ENCODE measurements around the gene HSPA2.

DNA sequence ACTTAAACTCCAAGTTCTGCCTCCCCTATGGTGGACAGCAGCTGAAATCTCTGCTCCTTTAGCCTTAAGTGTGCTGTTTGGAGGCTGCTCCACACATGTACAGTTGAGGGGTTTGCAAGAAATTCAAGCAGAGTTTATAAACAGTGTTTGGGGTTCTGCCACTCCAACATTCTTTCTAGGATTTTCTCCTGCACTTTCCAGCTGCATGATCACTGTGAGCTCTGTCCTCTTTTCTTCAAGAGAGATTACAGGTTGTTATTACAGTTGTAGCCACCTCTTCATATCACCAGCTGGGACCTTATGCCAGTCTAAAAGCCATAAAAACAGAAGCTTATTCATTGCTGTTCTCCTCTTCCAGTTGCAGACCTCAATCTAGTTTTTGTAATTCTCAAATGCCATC, 45.3 kb upstream of the HSPA2 start:
- TF ChIP-seq, protein P1, sequence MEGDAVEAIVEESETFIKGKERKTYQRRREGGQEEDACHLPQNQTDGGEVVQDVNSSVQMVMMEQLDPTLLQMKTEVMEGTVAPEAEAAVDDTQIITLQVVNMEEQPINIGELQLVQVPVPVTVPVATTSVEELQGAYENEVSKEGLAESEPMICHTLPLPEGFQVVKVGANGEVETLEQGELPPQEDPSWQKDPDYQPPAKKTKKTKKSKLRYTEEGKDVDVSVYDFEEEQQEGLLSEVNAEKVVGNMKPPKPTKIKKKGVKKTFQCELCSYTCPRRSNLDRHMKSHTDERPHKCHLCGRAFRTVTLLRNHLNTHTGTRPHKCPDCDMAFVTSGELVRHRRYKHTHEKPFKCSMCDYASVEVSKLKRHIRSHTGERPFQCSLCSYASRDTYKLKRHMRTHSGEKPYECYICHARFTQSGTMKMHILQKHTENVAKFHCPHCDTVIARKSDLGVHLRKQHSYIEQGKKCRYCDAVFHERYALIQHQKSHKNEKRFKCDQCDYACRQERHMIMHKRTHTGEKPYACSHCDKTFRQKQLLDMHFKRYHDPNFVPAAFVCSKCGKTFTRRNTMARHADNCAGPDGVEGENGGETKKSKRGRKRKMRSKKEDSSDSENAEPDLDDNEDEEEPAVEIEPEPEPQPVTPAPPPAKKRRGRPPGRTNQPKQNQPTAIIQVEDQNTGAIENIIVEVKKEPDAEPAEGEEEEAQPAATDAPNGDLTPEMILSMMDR (IDR thresholded peaks at IDR 0.05; ENCODE audit: poor library complexity), result no peak
- TF ChIP-seq EZH2 (IDR thresholded peaks at IDR 0.05; ENCODE audit: borderline replicate concordance), result no peak
